Gastroesophageal sphincter (tissue), 4 donors: ENCODE data around the gene RPL38. TPM values are rescaled to one million over a fixed set of nuclear protein-coding genes. Genes with fewer than 3 reads are reported as not detected.

Source experiments
- ATAC-seq: fragments of 150-250 bp; one replicate; pipeline ENCODE4 v1.9.1; 2016; ENCODE audit warnings: mild to moderate bottlenecking, moderate library complexity
- H3K27ac ChIP-seq, 4 donors: fragments of 200-600 bp; sonication (generic) in 3 of 4; 1 replicate in 3 of 4; 2 replicates in 1 of 4; pipeline ENCODE4 v1.5.1; 2016 to 2019
- H3K27me3 ChIP-seq: fragments of 200-600 bp; sonication (generic); one replicate; pipeline ENCODE4 v1.5.1; 2019
- H3K36me3 ChIP-seq, 2 donors: fragments of 200-600 bp; sonication (generic); one replicate each; pipeline ENCODE4 v1.5.1; 2019; ENCODE audit warnings: control low read depth in 1 of 2
- H3K4me1 ChIP-seq, 3 donors: fragments of 200-600 bp; sonication (generic); 1 replicate in 2 of 3; 2 replicates in 1 of 3; pipeline ENCODE4 v1.5.1; 2016 to 2019; ENCODE audit warnings: control low read depth in 2 of 3
- H3K4me3 ChIP-seq, 2 donors: fragments of 200-600 bp; sonication (generic); one replicate each; pipeline ENCODE4 v1.5.1; 2019; ENCODE audit warnings: mild to moderate bottlenecking in 1 of 2, moderate library complexity in 1 of 2
- H3K9me3 ChIP-seq, 3 donors: fragments of 200-600 bp; sonication (generic); one replicate each; pipeline ENCODE4 v1.5.1; 2017 to 2019; ENCODE audit warnings: control low read depth in 2 of 3
- CTCF ChIP-seq, 4 experiments: fragments of 200-600 bp in 2 of 4; fragments of 450-650 bp in 2 of 4; sonication (generic) in 1 of 4; IDR thresholded peaks; one replicate each; pipeline ENCODE4 v1.5.1; 2017 to 2019; ENCODE audit warnings: antibody characterized with exemption in 4 of 4, mild to moderate bottlenecking in 2 of 4, moderate library complexity in 2 of 4
- EP300 ChIP-seq: sonication (generic); formaldehyde crosslinking; IDR thresholded peaks from one replicate; pipeline ENCODE4 v1.6.1; 2017; ENCODE audit warnings: antibody characterized with exemption, mild to moderate bottlenecking
- POLR2A ChIP-seq, 2 donors: fragments of 450-650 bp; IDR thresholded peaks; one replicate each; pipeline ENCODE4 v1.6.1; 2017; ENCODE audit warnings: antibody characterized with exemption in 2 of 2, mild to moderate bottlenecking in 2 of 2, moderate library complexity in 1 of 2
- POLR2AphosphoS5 ChIP-seq: sonication (generic); formaldehyde crosslinking; IDR thresholded peaks from one replicate; pipeline ENCODE4 v1.6.1; 2017; ENCODE audit warnings: antibody characterized with exemption
- WGBS, 2 donors: methylation state at CpG; one replicate each; pipeline ENCODE4 v1.1.5; 2018; ENCODE audit warnings: low coverage in 1 of 2; 5-methylcytosine and 5-hydroxymethylcytosine counted together
- total RNA-seq, 4 donors: library from RNA; depleted of rRNA; stranded (reverse); fragments of >200 nt; gene quantifications; one replicate each; pipeline ENCODE4 v1.1.0, GENCODE V29; 2016

The RPL38 gene
- total RNA-seq, 4 donors from 2014 or later = 407 to 628 (median 526) TPM

GRCh38 chr17:74227271-74228080 lies 24.0 kb downstream of the RPL38 start:
- no peak overlapping the region for H3K27ac ChIP-seq
- no peaks in the 10 kb centered on the region for H3K4me1 ChIP-seq
- ATAC-seq = no peak
- 76 to 86% methylated on average over 8 to 9 of the region's 10 CpGs for WGBS, 2 donors
- H3K36me3 ChIP-seq = peaks cover 0 to 47% of the 10 kb centered on the region in 2 donors
- H3K27me3 ChIP-seq = no peaks in the 10 kb centered on the region
- TF ChIP-seq POLR2A (IDR thresholded peaks at IDR 0.05) = no peak
- TF ChIP-seq EP300 = no peak
- no peak for TF ChIP-seq CTCF (IDR thresholded peaks at IDR 0.05)
- no peak for TF ChIP-seq POLR2AphosphoS5
- H3K4me3 ChIP-seq = no peak overlapping the region
- H3K9me3 ChIP-seq = no peaks in the 10 kb centered on the region

GRCh38 chr17:74228306-74228978 lies 25.0 kb downstream of the RPL38 start:
- no peak overlapping the region for H3K4me3 ChIP-seq
- ATAC-seq = no peak
- no peaks in the 10 kb centered on the region for H3K9me3 ChIP-seq
- peaks cover 0 to 41% of the 10 kb centered on the region in 2 donors for H3K36me3 ChIP-seq
- H3K4me1 ChIP-seq = no peaks in the 10 kb centered on the region
- 40 to 96% methylated on average over 1 to 4 of the region's 5 CpGs for WGBS, 2 donors
- no peak overlapping the region for H3K27ac ChIP-seq
- TF ChIP-seq POLR2AphosphoS5 (no peak), CTCF (IDR thresholded peaks at IDR 0.05) (no peak), EP300 (no peak), POLR2A (IDR thresholded peaks at IDR 0.05) (no peak)
- no peaks in the 10 kb centered on the region for H3K27me3 ChIP-seq

GRCh38 chr17:74230896-74231295 lies 27.4 kb downstream of the RPL38 start:
- Histone ChIP-seq H3K4me3 (no peak overlapping the region), H3K27me3 (no peaks in the 10 kb centered on the region), H3K27ac (no peak overlapping the region), H3K4me1 (peaks cover 0 to 7% (median 0%) of the 10 kb centered on the region in 3 donors), H3K9me3 (no peaks in the 10 kb centered on the region), H3K36me3 (peaks cover 0 to 25% of the 10 kb centered on the region in 2 donors)
- no peak for ATAC-seq
- 87% methylated on average over 8 of the region's 16 CpGs; no CpG with 5 or more reads in 1 of the 2 donors for WGBS, 2 donors
- no peak for TF ChIP-seq EP300
- TF ChIP-seq CTCF (IDR thresholded peaks at IDR 0.05) = no peak
- no peak for TF ChIP-seq POLR2AphosphoS5
- TF ChIP-seq POLR2A (IDR thresholded peaks at IDR 0.05) = no peak

GRCh38 chr17:74231928-74232907 lies 28.7 kb downstream of the RPL38 start:
- peaks cover 0 to 28% of the 10 kb centered on the region in 2 donors for H3K36me3 ChIP-seq
- ATAC-seq = no peak
- TF ChIP-seq EP300 (no peak), POLR2AphosphoS5 (no peak), CTCF (IDR thresholded peaks at IDR 0.05) (no peak), POLR2A (IDR thresholded peaks at IDR 0.05) (no peak)
- H3K9me3 ChIP-seq = no peaks in the 10 kb centered on the region
- H3K4me3 ChIP-seq = no peak overlapping the region
- 79 to 94% methylated on average over 3 of the region's 17 CpGs for WGBS, 2 donors
- H3K27me3 ChIP-seq = no peaks in the 10 kb centered on the region
- no peak overlapping the region for H3K27ac ChIP-seq
- peaks cover 0 to 12% (median 0%) of the 10 kb centered on the region in 3 donors for H3K4me1 ChIP-seq
